PC-9 (cell line): Measurements from ENCODE around the gene MICU2. TPM values are rescaled to one million over a fixed set of nuclear protein-coding genes. Genes with fewer than 3 reads are reported as not detected.

Experiments
- BruUV-seq: library from RNA; stranded (reverse); fragments of 400-500 nt; replicated peaks from 2 replicates; lab custom pipeline; 2021; lab: Mats Ljungman, UMichigan
- CTCF ChIA-PET: fragments of 300-600 bp; sonication (Branson Sonifier 250); formaldehyde crosslinking; loops from one replicate; lab custom pipeline; 2022; ENCODE audit warnings: antibody characterized with exemption; lab: Charles Lee
- POLR2A ChIA-PET: fragments of 300-600 bp; sonication (Branson Sonifier 250); formaldehyde crosslinking; loops from one replicate; lab custom pipeline; 2022; ENCODE audit warnings: antibody characterized with exemption; ENCODE audit not compliant: unreplicated experiment; lab: Charles Lee
- DNase-seq, 2 experiments: peaks; one replicate each; pipeline versions ENCODE4 v3.0.0 to v3.0.0-alpha.2; 2015 to 2022; ENCODE audit warnings: mixed read lengths in 1 of 2
- H2AFZ ChIP-seq: fragments of 200-600 bp; sonication (generic); 2 replicates; pipeline ENCODE4 v1.8.1; 2017; ENCODE audit warnings: antibody characterized with exemption
- H3F3A ChIP-seq: fragments of 200-600 bp; sonication (generic); 2 replicates; pipeline ENCODE4 v1.8.1; 2017; ENCODE audit warnings: antibody characterized with exemption, mild to moderate bottlenecking, low read depth; ENCODE audit not compliant: insufficient read depth
- H3K27ac ChIP-seq: fragments of 200-600 bp; sonication (generic); 2 replicates; pipeline ENCODE4 v1.6.1; 2016; ENCODE audit warnings: mixed run types
- H3K27me3 ChIP-seq: fragments of 200-600 bp; sonication (generic); 2 replicates; pipeline ENCODE4 v1.6.1; 2016; ENCODE audit warnings: low read depth, mixed run types; ENCODE audit not compliant: insufficient read depth
- H3K36me3 ChIP-seq: fragments of 200-600 bp; sonication (generic); 2 replicates; pipeline ENCODE4 v1.6.1; 2016; ENCODE audit warnings: low read depth, mixed run types
- H3K4me1 ChIP-seq: fragments of 200-600 bp; sonication (generic); replicated peaks from 2 replicates; pipeline ENCODE4 v1.6.1; 2016; ENCODE audit warnings: mixed run types; ENCODE audit not compliant: insufficient read depth
- H3K4me2 ChIP-seq: fragments of 200-600 bp; sonication (generic); 2 replicates; pipeline ENCODE4 v1.6.1; 2017; ENCODE audit warnings: mixed run types
- H3K4me3 ChIP-seq: fragments of 200-600 bp; sonication (generic); 2 replicates; pipeline ENCODE4 v1.6.1; 2016; ENCODE audit warnings: mixed run types
- H3K79me2 ChIP-seq: fragments of 200-600 bp; sonication (generic); 2 replicates; pipeline ENCODE4 v1.6.1; 2017; ENCODE audit warnings: low read depth, mixed run types
- H3K9me2 ChIP-seq: fragments of 200-600 bp; sonication (generic); 2 replicates; pipeline ENCODE4 v1.8.1; 2017; ENCODE audit warnings: mild to moderate bottlenecking; ENCODE audit not compliant: insufficient read depth
- H3K9me3 ChIP-seq: fragments of 200-600 bp; sonication (generic); 2 replicates; pipeline ENCODE4 v1.8.1; 2016; ENCODE audit warnings: low read depth; ENCODE audit not compliant: insufficient read depth
- H4K20me1 ChIP-seq: fragments of 200-600 bp; sonication (generic); 2 replicates; pipeline ENCODE4 v1.8.1; 2017; ENCODE audit not compliant: insufficient read depth
- EZH2 ChIP-seq: fragments of 200-600 bp; sonication (generic); IDR thresholded peaks from 2 replicates; pipeline ENCODE4 v1.8.0; 2017; ENCODE audit warnings: antibody characterized with exemption, low read depth
- intact Hi-C: fragments of 100-400 bp; cut with micrococcal nuclease; formaldehyde crosslinking; loops from one replicate; pipeline ENCODE4 v1.10.0; 2022; ENCODE audit not compliant: unreplicated experiment
- total RNA-seq: library from RNA; stranded (reverse); gene quantifications from 2 replicates; pipeline ENCODE4 v1.2.3, GENCODE V29; 2021
- TF ChIP-seq, protein P1 (sequence below): fragments of 200-600 bp; sonication (generic); conservative IDR thresholded peaks from 2 replicates; pipeline ENCODE4 v1.6.1; 2017; ENCODE audit warnings: mixed run types, antibody characterized with exemption, mild to moderate bottlenecking, moderate library complexity

MICU2 gene
- total RNA-seq, 1 experiment from 2014 or later = 18.3 TPM

DNA sequence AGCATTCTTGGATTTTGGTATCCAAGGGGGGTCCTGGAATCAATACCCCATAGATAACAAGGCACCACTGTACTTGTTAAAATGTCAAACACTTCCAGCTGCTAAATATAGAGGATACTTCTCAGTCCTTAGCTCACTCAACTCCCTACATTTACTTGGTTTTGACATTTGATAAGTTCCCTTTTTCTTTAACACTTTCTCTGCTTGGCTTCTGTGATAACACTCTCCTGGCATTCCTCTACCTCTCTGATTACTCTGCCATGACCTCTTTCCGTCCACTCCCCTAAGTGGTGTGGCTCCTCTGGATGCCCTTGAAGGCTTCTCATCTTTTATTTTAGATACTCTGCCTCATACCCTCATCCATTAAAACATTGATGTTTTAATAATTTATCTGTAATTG, 65.2 kb downstream of the MICU2 start:
- ChIA-PET POLR2A (no interaction called here), CTCF (no interaction called here)
- Histone ChIP-seq H3K4me2 (no peak overlapping the region), H3K27ac (no peak overlapping the region), H3K4me3 (no peak overlapping the region), H3F3A (no peaks in the 10 kb centered on the region), H3K9me2 (no peaks in the 10 kb centered on the region), H3K36me3 (no peaks in the 10 kb centered on the region), H3K79me2 (0 out of 2 replicates have a peak, but pooled peaks cover 2% of the 10 kb centered on the region), H4K20me1 (peaks cover 9% of the 10 kb centered on the region; the same call in 1 of the 2 replicates), H3K27me3 (no peaks in the 10 kb centered on the region), H2AFZ (no peak overlapping the region), H3K4me1 (peaks cover 30% of the 10 kb centered on the region), H3K9me3 (no peaks in the 10 kb centered on the region)
- TF ChIP-seq, protein P1, sequence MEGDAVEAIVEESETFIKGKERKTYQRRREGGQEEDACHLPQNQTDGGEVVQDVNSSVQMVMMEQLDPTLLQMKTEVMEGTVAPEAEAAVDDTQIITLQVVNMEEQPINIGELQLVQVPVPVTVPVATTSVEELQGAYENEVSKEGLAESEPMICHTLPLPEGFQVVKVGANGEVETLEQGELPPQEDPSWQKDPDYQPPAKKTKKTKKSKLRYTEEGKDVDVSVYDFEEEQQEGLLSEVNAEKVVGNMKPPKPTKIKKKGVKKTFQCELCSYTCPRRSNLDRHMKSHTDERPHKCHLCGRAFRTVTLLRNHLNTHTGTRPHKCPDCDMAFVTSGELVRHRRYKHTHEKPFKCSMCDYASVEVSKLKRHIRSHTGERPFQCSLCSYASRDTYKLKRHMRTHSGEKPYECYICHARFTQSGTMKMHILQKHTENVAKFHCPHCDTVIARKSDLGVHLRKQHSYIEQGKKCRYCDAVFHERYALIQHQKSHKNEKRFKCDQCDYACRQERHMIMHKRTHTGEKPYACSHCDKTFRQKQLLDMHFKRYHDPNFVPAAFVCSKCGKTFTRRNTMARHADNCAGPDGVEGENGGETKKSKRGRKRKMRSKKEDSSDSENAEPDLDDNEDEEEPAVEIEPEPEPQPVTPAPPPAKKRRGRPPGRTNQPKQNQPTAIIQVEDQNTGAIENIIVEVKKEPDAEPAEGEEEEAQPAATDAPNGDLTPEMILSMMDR = no peak
- TF ChIP-seq EZH2 = no peak
- intact Hi-C loops = no loop called here
- no peak for DNase-seq
- no TSS peak for BruUV-seq

DNA sequence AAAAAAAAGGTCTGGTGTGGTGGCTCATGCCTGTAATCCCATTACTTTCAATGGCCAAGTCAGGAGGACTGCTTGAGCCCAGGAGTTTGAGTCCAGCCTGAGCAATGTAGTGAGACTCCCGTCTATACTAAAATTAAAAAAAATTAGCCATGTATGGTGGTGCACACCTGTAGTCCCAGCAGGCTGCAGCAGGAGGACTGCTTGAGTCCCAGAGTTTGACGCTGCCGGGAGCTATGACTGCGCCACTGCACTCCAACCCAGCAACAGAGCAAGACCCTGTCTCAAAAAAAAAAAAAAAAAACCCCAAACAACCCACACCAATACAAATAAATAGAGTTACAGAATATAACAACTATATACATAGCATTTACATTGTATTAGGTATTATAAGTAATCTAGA, 65.7 kb downstream of the MICU2 start:
- Histone ChIP-seq H3K79me2 (0 out of 2 replicates have a peak, but pooled peaks cover 2% of the 10 kb centered on the region), H3K4me2 (no peak overlapping the region), H3K36me3 (no peaks in the 10 kb centered on the region), H3K9me2 (no peaks in the 10 kb centered on the region), H3F3A (no peaks in the 10 kb centered on the region), H3K27ac (no peak overlapping the region), H3K4me1 (peaks cover 30% of the 10 kb centered on the region), H4K20me1 (0 out of 2 replicates have a peak, but pooled peaks cover 5% of the 10 kb centered on the region), H3K4me3 (no peak overlapping the region), H3K27me3 (no peaks in the 10 kb centered on the region), H2AFZ (no peak overlapping the region), H3K9me3 (no peaks in the 10 kb centered on the region)
- DNase-seq = no peak
- no peak for TF ChIP-seq EZH2
- TF ChIP-seq, protein P1 = no peak
- no TSS peak for BruUV-seq
- ChIA-PET POLR2A (no interaction called here), CTCF (no interaction called here)
- intact Hi-C loops = no loop called here

DNA sequence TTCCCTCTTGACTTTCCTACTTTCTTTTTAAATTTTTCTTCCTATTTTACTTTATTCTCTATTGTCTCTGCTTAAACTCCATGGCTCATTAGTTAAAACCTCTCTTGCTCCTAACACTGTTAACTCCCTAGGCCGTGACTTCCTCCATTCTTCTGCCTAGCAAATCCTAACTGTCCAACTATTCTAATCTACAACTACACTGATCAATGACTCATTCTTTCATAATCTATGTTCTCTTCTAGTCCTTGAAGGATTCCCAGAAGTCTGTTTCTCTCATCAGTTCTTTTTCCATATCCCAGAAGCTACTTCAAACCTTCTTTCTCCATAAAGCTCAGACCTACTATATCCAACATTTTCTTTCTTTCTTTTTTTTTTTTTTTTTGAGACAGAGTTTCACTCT, 66.9 kb downstream of the MICU2 start:
- Histone ChIP-seq H3K4me1 (peaks cover 19% of the 10 kb centered on the region), H3K4me2 (no peak overlapping the region), H3K9me3 (no peaks in the 10 kb centered on the region), H3K36me3 (no peaks in the 10 kb centered on the region), H3K9me2 (no peaks in the 10 kb centered on the region), H3K4me3 (no peak overlapping the region), H4K20me1 (0 out of 2 replicates have a peak, but pooled peaks cover 2% of the 10 kb centered on the region), H3F3A (no peaks in the 10 kb centered on the region), H3K27me3 (no peaks in the 10 kb centered on the region), H3K79me2 (no peaks in the 10 kb centered on the region), H2AFZ (no peak overlapping the region), H3K27ac (no peak overlapping the region)
- no peak for DNase-seq
- ChIA-PET POLR2A (no interaction called here), CTCF (no interaction called here)
- no TSS peak for BruUV-seq
- TF ChIP-seq, protein P1 = no peak
- no peak for TF ChIP-seq EZH2
- intact Hi-C loops = no loop called here
